Measurements from ENCODE around the gene DGKG. TPM values are rescaled to one million over a fixed set of nuclear protein-coding genes. Genes with fewer than 3 reads are reported as not detected.

DGKG gene
- total RNA-seq, 1 experiment from 2014 or later, result 0.04 TPM

- Histone ChIP-seq H3K9me3 (ENCODE audit: low read length) (no peaks in the 10 kb centered on the region), H3K4me3 (ENCODE audit: low read length) (no peak overlapping the region), H3K9ac (ENCODE audit: low read length) (no peak overlapping the region), H3K4me1 (ENCODE audit: low read length) (no peaks in the 10 kb centered on the region), H3K79me2 (ENCODE audit: low read length) (no peaks in the 10 kb centered on the region), H3K4me2 (ENCODE audit: low read depth, low read length, poor library complexity, severe bottlenecking) (no peak overlapping the region), H3K36me3 (ENCODE audit: insufficient read depth, low read length) (no peaks in the 10 kb centered on the region), H4K20me1 (ENCODE audit: insufficient read depth, low read depth, low read length) (no peaks in the 10 kb centered on the region), H3K27ac (ENCODE audit: low read length) (no peak overlapping the region), H3K9me2 (replicated peaks; ENCODE audit: insufficient read depth, low read length) (no peaks in the 10 kb centered on the region), H2AFZ (ENCODE audit: low read length) (no peak overlapping the region), H3K27me3 (ENCODE audit: low read length) (no peaks in the 10 kb centered on the region)
- no peak for DNase-seq
Measured at GRCh38 chr3:186386883-186387560, 25.0 kb upstream of the DGKG start.

DNA sequence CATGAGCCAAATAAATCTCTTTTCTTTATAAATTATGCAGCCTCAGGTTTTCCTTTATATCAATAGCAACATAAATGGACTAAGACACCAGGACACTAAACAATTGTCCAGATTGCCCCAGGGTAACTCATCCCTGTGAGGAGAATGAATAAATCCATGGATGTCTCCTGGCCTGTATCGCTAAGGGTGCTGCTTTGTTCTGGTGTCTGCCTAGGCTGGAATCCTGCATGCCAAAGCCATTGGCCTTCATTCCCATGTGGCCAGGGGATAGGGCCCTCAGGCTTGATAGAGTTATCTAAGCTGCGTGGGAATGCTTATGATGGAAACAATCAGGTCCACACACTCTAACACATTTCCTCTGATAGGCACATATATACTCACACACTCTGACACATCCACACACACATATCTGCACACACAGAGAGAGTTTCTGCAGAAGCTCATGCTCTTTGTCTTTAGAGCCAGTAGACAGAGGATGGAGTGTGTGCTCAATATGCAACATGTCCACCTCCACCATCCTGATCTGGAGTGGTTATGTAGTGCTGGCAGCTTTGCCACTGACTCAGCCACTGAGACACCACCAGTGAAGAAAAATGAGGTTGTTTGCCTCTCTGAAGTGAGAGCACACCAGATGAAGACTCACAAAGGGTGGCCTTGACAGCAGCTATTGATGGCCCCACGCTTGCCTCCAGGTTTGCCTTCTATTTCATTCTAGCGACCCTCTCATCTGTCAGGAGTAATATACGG, 24.0 kb upstream of the DGKG start:
- Histone ChIP-seq H3K4me3 (ENCODE audit: low read length) (no peak overlapping the region), H4K20me1 (ENCODE audit: insufficient read depth, low read depth, low read length) (no peaks in the 10 kb centered on the region), H3K4me1 (ENCODE audit: low read length) (no peaks in the 10 kb centered on the region), H3K9ac (ENCODE audit: low read length) (no peak overlapping the region), H3K27me3 (ENCODE audit: low read length) (no peaks in the 10 kb centered on the region), H3K27ac (ENCODE audit: low read length) (no peak overlapping the region), H3K9me3 (ENCODE audit: low read length) (no peaks in the 10 kb centered on the region), H3K9me2 (replicated peaks; ENCODE audit: insufficient read depth, low read length) (no peaks in the 10 kb centered on the region), H2AFZ (ENCODE audit: low read length) (no peak overlapping the region), H3K79me2 (ENCODE audit: low read length) (no peaks in the 10 kb centered on the region), H3K4me2 (ENCODE audit: low read depth, low read length, poor library complexity, severe bottlenecking) (no peak overlapping the region), H3K36me3 (ENCODE audit: insufficient read depth, low read length) (no peaks in the 10 kb centered on the region)
- DNase-seq, result no peak

GRCh38 chr3:186383026-186383993, 21.3 kb upstream of the DGKG start:
- no peak for DNase-seq
- no peak overlapping the region for H3K27ac ChIP-seq (ENCODE audit: low read length)
- no peaks in the 10 kb centered on the region for H3K4me1 ChIP-seq (ENCODE audit: low read length)
- no peaks in the 10 kb centered on the region for H3K9me2 ChIP-seq (replicated peaks; ENCODE audit: insufficient read depth, low read length)
- no peak overlapping the region for H3K4me2 ChIP-seq (ENCODE audit: low read depth, low read length, poor library complexity, severe bottlenecking)
- no peak overlapping the region for H3K4me3 ChIP-seq (ENCODE audit: low read length)
- no peaks in the 10 kb centered on the region for H3K79me2 ChIP-seq (ENCODE audit: low read length)
- no peak overlapping the region for H2AFZ ChIP-seq (ENCODE audit: low read length)
- no peaks in the 10 kb centered on the region for H3K9me3 ChIP-seq (ENCODE audit: low read length)
- no peaks in the 10 kb centered on the region for H3K27me3 ChIP-seq (ENCODE audit: low read length)
- no peaks in the 10 kb centered on the region for H4K20me1 ChIP-seq (ENCODE audit: insufficient read depth, low read depth, low read length)
- H3K9ac ChIP-seq (ENCODE audit: low read length), result no peak overlapping the region
- no peaks in the 10 kb centered on the region for H3K36me3 ChIP-seq (ENCODE audit: insufficient read depth, low read length)

DNA sequence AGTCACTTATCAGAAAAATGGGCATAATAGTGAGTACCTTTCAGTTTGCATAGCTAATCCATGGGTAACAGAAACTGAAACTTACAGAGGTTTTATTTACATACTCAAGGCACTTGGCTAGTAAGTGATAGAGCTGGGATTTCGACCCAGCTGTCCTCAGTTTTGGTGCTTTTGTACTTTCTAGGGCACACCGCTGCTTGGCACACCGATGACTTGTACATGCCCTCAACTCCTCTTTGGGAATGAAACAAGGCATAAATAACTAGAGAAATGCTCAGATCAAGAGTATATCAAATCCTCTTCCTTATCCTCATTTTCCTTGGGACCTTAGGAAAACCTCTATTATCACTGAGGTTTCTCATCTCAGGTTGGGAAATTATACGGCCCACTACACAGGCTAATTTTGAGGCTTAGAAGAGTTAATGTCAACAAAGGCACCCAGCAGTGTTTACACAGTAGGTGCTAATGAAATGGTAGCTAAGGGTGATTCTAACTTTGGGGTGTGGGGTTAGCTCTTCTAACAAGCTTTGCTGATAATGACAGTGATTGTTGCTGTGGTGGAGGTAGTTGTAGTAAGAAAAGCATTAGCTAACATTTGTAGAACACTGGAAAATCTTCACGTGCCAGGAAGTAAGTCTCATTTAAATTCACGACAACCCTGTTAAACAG, 20.3 kb upstream of the DGKG start:
- no peak for DNase-seq
- H3K27ac ChIP-seq (ENCODE audit: low read length), result no peak overlapping the region
- H3K27me3 ChIP-seq (ENCODE audit: low read length), result no peaks in the 10 kb centered on the region
- H2AFZ ChIP-seq (ENCODE audit: low read length), result no peak overlapping the region
- H3K9ac ChIP-seq (ENCODE audit: low read length), result no peak overlapping the region
- no peaks in the 10 kb centered on the region for H3K9me3 ChIP-seq (ENCODE audit: low read length)
- no peaks in the 10 kb centered on the region for H3K79me2 ChIP-seq (ENCODE audit: low read length)
- no peaks in the 10 kb centered on the region for H3K9me2 ChIP-seq (replicated peaks; ENCODE audit: insufficient read depth, low read length)
- H4K20me1 ChIP-seq (ENCODE audit: insufficient read depth, low read depth, low read length), result no peaks in the 10 kb centered on the region
- H3K4me2 ChIP-seq (ENCODE audit: low read depth, low read length, poor library complexity, severe bottlenecking), result no peak overlapping the region
- H3K36me3 ChIP-seq (ENCODE audit: insufficient read depth, low read length), result no peaks in the 10 kb centered on the region
- H3K4me1 ChIP-seq (ENCODE audit: low read length), result no peaks in the 10 kb centered on the region
- no peak overlapping the region for H3K4me3 ChIP-seq (ENCODE audit: low read length)

- no peaks in the 10 kb centered on the region for H4K20me1 ChIP-seq (ENCODE audit: insufficient read depth, low read depth, low read length)
- no peak overlapping the region for H3K27ac ChIP-seq (ENCODE audit: low read length)
- no peaks in the 10 kb centered on the region for H3K9me2 ChIP-seq (replicated peaks; ENCODE audit: insufficient read depth, low read length)
- no peaks in the 10 kb centered on the region for H3K36me3 ChIP-seq (ENCODE audit: insufficient read depth, low read length)
- H3K4me2 ChIP-seq (ENCODE audit: low read depth, low read length, poor library complexity, severe bottlenecking), result no peak overlapping the region
- H3K4me1 ChIP-seq (ENCODE audit: low read length), result no peaks in the 10 kb centered on the region
- H3K79me2 ChIP-seq (ENCODE audit: low read length), result no peaks in the 10 kb centered on the region
- no peak overlapping the region for H2AFZ ChIP-seq (ENCODE audit: low read length)
- no peak overlapping the region for H3K9ac ChIP-seq (ENCODE audit: low read length)
- DNase-seq, result no peak
- no peaks in the 10 kb centered on the region for H3K9me3 ChIP-seq (ENCODE audit: low read length)
- H3K4me3 ChIP-seq (ENCODE audit: low read length), result no peak overlapping the region
- H3K27me3 ChIP-seq (ENCODE audit: low read length), result no peaks in the 10 kb centered on the region
Measured at GRCh38 chr3:186381424-186382216, 19.6 kb upstream of the DGKG start.

DNA sequence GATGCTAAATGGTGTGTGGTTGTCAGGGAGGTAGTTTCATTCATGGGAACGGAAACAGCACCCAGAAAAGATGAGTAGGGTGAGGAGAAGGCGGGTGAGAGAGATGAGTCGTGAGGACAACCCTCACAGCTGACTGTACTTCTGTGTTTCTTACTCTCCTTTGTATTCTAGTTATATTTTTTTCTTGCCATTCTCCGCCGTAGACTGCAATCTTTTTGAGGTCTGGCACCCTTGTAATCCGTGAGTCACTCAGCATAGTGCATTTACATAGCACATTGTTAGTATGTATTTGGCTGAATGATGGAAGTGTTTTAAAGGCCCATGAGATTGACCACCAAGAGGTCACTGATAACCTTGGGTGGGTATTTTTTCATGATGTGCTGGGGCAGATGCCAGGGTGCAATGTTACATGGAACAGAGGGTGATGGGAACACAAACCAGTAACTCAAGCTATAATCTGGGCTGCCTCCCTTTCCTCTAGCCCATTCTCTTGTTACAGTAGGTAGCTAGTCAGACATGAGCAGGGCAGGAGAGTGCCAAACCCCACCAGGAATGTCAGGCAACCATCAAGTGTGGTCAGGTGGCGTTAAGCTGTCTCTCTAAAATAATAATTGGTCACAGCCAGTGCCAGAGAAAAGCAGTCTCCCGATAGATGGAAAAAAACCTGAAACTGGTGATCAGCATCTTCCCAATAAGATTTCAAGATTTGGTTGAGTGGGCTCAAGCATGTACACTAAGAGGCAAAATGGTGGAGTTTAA, 18.8 kb upstream of the DGKG start:
- H3K27ac ChIP-seq (ENCODE audit: low read length), result no peak overlapping the region
- H3K4me3 ChIP-seq (ENCODE audit: low read length), result no peak overlapping the region
- no peak for DNase-seq
- H2AFZ ChIP-seq (ENCODE audit: low read length), result no peak overlapping the region
- H3K27me3 ChIP-seq (ENCODE audit: low read length), result no peaks in the 10 kb centered on the region
- no peak overlapping the region for H3K4me2 ChIP-seq (ENCODE audit: low read depth, low read length, poor library complexity, severe bottlenecking)
- H4K20me1 ChIP-seq (ENCODE audit: insufficient read depth, low read depth, low read length), result no peaks in the 10 kb centered on the region
- no peaks in the 10 kb centered on the region for H3K9me3 ChIP-seq (ENCODE audit: low read length)
- H3K36me3 ChIP-seq (ENCODE audit: insufficient read depth, low read length), result no peaks in the 10 kb centered on the region
- H3K79me2 ChIP-seq (ENCODE audit: low read length), result no peaks in the 10 kb centered on the region
- no peaks in the 10 kb centered on the region for H3K4me1 ChIP-seq (ENCODE audit: low read length)
- H3K9me2 ChIP-seq (replicated peaks; ENCODE audit: insufficient read depth, low read length), result no peaks in the 10 kb centered on the region
- H3K9ac ChIP-seq (ENCODE audit: low read length), result no peak overlapping the region

DNA sequence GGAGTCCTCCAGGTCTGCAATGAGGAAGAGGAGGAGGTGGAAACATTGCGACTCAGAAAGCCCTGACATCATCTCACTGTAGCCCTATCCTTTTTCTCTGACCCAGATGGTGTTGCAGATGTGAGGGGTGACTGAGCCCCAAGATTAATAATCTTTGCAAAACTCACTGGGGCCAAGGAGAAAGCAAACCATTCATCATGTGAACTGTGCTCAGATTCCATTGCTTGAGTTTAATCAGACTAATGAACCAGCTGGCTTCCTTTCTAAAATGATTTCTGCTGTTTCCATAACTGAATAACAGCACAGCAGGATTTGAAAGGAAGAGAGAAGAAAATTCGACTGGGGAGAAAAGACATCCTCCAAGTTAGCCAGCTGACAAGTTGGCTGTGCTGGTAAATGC, 13.4 kb upstream of the DGKG start:
- no peak for DNase-seq
- Histone ChIP-seq H3K4me2 (ENCODE audit: low read depth, low read length, poor library complexity, severe bottlenecking) (no peak overlapping the region), H3K4me3 (ENCODE audit: low read length) (no peak overlapping the region), H2AFZ (ENCODE audit: low read length) (no peak overlapping the region), H3K79me2 (ENCODE audit: low read length) (no peaks in the 10 kb centered on the region), H3K36me3 (ENCODE audit: insufficient read depth, low read length) (no peaks in the 10 kb centered on the region), H3K4me1 (ENCODE audit: low read length) (no peaks in the 10 kb centered on the region), H3K9ac (ENCODE audit: low read length) (no peak overlapping the region), H3K9me2 (replicated peaks; ENCODE audit: insufficient read depth, low read length) (no peaks in the 10 kb centered on the region), H3K27ac (ENCODE audit: low read length) (no peak overlapping the region), H4K20me1 (ENCODE audit: insufficient read depth, low read depth, low read length) (no peaks in the 10 kb centered on the region), H3K9me3 (ENCODE audit: low read length) (no peaks in the 10 kb centered on the region), H3K27me3 (ENCODE audit: low read length) (0 out of 2 replicates have a peak, but pooled peaks cover 5% of the 10 kb centered on the region)
